H9 (cell line): ENCODE results near the gene RBM19. TPM values are rescaled to one million over a fixed set of nuclear protein-coding genes. Genes with fewer than 3 reads are reported as not detected.

ENCODE experiments used
- DNase-seq: peaks from one replicate; pipeline ENCODE4 v3.0.0-alpha.2; 2017
- H2AFZ ChIP-seq: one replicate; pipeline ENCODE4 v1.6.1; 2013; ENCODE audit warnings: mild to moderate bottlenecking, low read length, control low read depth, moderate library complexity
- H2AK5ac ChIP-seq: 2 replicates; pipeline ENCODE4 v1.6.1; 2013; ENCODE audit warnings: low read length, control low read depth, mixed read lengths; ENCODE audit not compliant: insufficient read length
- H2BK120ac ChIP-seq: one replicate; pipeline ENCODE4 v1.6.1; 2013; ENCODE audit warnings: low read depth, mild to moderate bottlenecking, low read length, control low read depth, inconsistent platforms; ENCODE audit not compliant: poor library complexity, severe bottlenecking
- H2BK12ac ChIP-seq: 2 replicates; pipeline ENCODE4 v1.6.1; 2013; ENCODE audit warnings: low read length, control low read depth, mixed read lengths, low read depth; ENCODE audit not compliant: insufficient read length
- H2BK15ac ChIP-seq: 2 replicates; pipeline ENCODE4 v1.6.1; 2013; ENCODE audit warnings: low read depth, low read length, control low read depth
- H2BK20ac ChIP-seq: one replicate; pipeline ENCODE4 v1.6.1; 2013; ENCODE audit warnings: low read depth, mild to moderate bottlenecking, low read length, control low read depth, inconsistent platforms; ENCODE audit not compliant: poor library complexity, severe bottlenecking
- H2BK5ac ChIP-seq: 2 replicates; pipeline ENCODE4 v1.6.1; 2013; ENCODE audit warnings: low read length, control low read depth, mixed read lengths; ENCODE audit not compliant: insufficient read length
- H3K14ac ChIP-seq: 2 replicates; pipeline ENCODE4 v1.6.1; 2013; ENCODE audit warnings: low read length, control low read depth; ENCODE audit not compliant: insufficient read depth
- H3K18ac ChIP-seq: 2 replicates; pipeline ENCODE4 v1.6.1; 2013; ENCODE audit warnings: low read depth, mild to moderate bottlenecking, mixed read lengths, low read length, control low read depth; ENCODE audit not compliant: insufficient read length
- H3K23ac ChIP-seq: 2 replicates; pipeline ENCODE4 v1.6.1; 2013; ENCODE audit warnings: low read length, control low read depth, mixed read lengths, low read depth; ENCODE audit not compliant: insufficient read length
- H3K23me2 ChIP-seq: 2 replicates; pipeline ENCODE4 v1.6.1; 2013; ENCODE audit warnings: low read depth, mild to moderate bottlenecking, mixed read lengths, low read length, control low read depth; ENCODE audit not compliant: insufficient read length, poor library complexity, severe bottlenecking
- H3K27ac ChIP-seq: 2 replicates; pipeline ENCODE4 v1.5.1; 2013; ENCODE audit warnings: low read length, control low read depth, mixed read lengths, low read depth; ENCODE audit not compliant: insufficient read length
- H3K27me3 ChIP-seq: 2 replicates; pipeline ENCODE4 v1.6.1; 2013; ENCODE audit warnings: low read length, control low read depth, inconsistent platforms; ENCODE audit not compliant: insufficient read depth
- H3K4ac ChIP-seq: 2 replicates; pipeline ENCODE4 v1.6.1; 2013; ENCODE audit warnings: low read depth, mild to moderate bottlenecking, control low read depth, inconsistent platforms, low read length, moderate library complexity
- H3K4me1 ChIP-seq: 2 replicates; pipeline ENCODE4 v1.6.1; 2013; ENCODE audit warnings: low read length, control low read depth, inconsistent platforms; ENCODE audit not compliant: insufficient read depth
- H3K4me2 ChIP-seq: 2 replicates; pipeline ENCODE4 v1.6.1; 2013; ENCODE audit warnings: low read length, control low read depth, mixed read lengths; ENCODE audit not compliant: insufficient read length, insufficient read depth
- H3K56ac ChIP-seq: 2 replicates; pipeline ENCODE4 v1.6.1; 2013; ENCODE audit warnings: low read depth, mild to moderate bottlenecking, mixed read lengths, low read length, control low read depth; ENCODE audit not compliant: insufficient read length
- H3K79me1 ChIP-seq: 2 replicates; pipeline ENCODE4 v1.6.1; 2013; ENCODE audit warnings: low read depth, mild to moderate bottlenecking, moderate library complexity, low read length, control low read depth, inconsistent platforms; ENCODE audit not compliant: insufficient read depth, poor library complexity, severe bottlenecking
- H3K79me2 ChIP-seq: 2 replicates; pipeline ENCODE4 v1.6.1; 2013; ENCODE audit warnings: low read length, control low read depth, inconsistent platforms; ENCODE audit not compliant: insufficient read depth
- H3K9ac ChIP-seq: 2 replicates; pipeline ENCODE4 v1.6.1; 2013; ENCODE audit warnings: low read length, control low read depth, mixed read lengths; ENCODE audit not compliant: insufficient read length; ENCODE audit errors: extremely low read depth
- H3K9me3 ChIP-seq: one replicate; pipeline ENCODE4 v1.6.1; 2013; ENCODE audit warnings: low read depth, low read length, inconsistent platforms; ENCODE audit not compliant: control insufficient read depth
- H3T11ph ChIP-seq: one replicate; pipeline ENCODE4 v1.6.1; 2013; ENCODE audit warnings: mild to moderate bottlenecking, low read length, control low read depth, inconsistent platforms
- H4K20me1 ChIP-seq: one replicate; pipeline ENCODE4 v1.6.1; 2013; ENCODE audit not compliant: control insufficient read depth, insufficient read length, insufficient read depth
- H4K5ac ChIP-seq: 2 replicates; pipeline ENCODE4 v1.6.1; 2013; ENCODE audit warnings: low read depth, mild to moderate bottlenecking, mixed read lengths, low read length, control low read depth; ENCODE audit not compliant: insufficient read length
- H4K8ac ChIP-seq: replicated peaks from 2 replicates; pipeline ENCODE4 v1.6.1; 2013; ENCODE audit warnings: low read length, control low read depth, mixed read lengths, low read depth; ENCODE audit not compliant: insufficient read length
- H4K91ac ChIP-seq: 2 replicates; pipeline ENCODE4 v1.6.1; 2013; ENCODE audit warnings: low read depth, mild to moderate bottlenecking, moderate library complexity, mixed read lengths, low read length, control low read depth; ENCODE audit not compliant: insufficient read length
- H3K27ac Mint-ChIP-seq, 3 experiments: 2 replicates in 2 of 3; 3 replicates in 1 of 3; pipeline ENCODE4 v1.8.0; 2020 to 2021; ENCODE audit warnings: mixed read lengths in 3 of 3, mild to moderate bottlenecking in 1 of 3, moderate library complexity in 1 of 3
- H3K27me3 Mint-ChIP-seq: 2 replicates; pipeline ENCODE4 v1.8.0; 2021; ENCODE audit warnings: low read depth, mild to moderate bottlenecking, moderate library complexity, mixed read lengths
- H3K36me3 Mint-ChIP-seq, 3 experiments: 2 replicates in 2 of 3; 3 replicates in 1 of 3; pipeline ENCODE4 v1.8.0; 2020 to 2021; ENCODE audit warnings: low read depth in 3 of 3, mixed read lengths in 3 of 3; ENCODE audit not compliant: insufficient read depth in 1 of 3
- H3K4me1 Mint-ChIP-seq, 2 experiments: 2 replicates each; pipeline ENCODE4 v1.8.0; 2020; ENCODE audit warnings: mixed read lengths in 2 of 2
- H3K4me3 Mint-ChIP-seq, 2 experiments: 2 replicates in 1 of 2; 3 replicates in 1 of 2; pipeline ENCODE4 v1.8.0; 2020 to 2021; ENCODE audit warnings: mild to moderate bottlenecking in 2 of 2, mixed read lengths in 2 of 2, moderate library complexity in 1 of 2
- H3K9me3 Mint-ChIP-seq, 2 experiments: 2 replicates in 1 of 2; 3 replicates in 1 of 2; pipeline ENCODE4 v1.8.0; 2020; ENCODE audit warnings: mild to moderate bottlenecking in 2 of 2, mixed read lengths in 2 of 2, moderate library complexity in 1 of 2
- CTCF ChIP-seq: fragments of 200-600 bp; sonication (generic); conservative IDR thresholded peaks from 3 replicates; pipeline ENCODE4 v1.8.0; 2021; ENCODE audit warnings: antibody characterized with exemption, mild to moderate bottlenecking
- WGBS: extraction: QIAGEN DNeasy Blood & Tissue Kit; methylation state at CpG from one replicate; pipeline ENCODE4 v1.1.7; 2013; ENCODE audit warnings: missing lambda C conversion rate, low lambda C conversion rate, mixed read lengths; ENCODE audit not compliant: insufficient read length; ENCODE audit errors: extremely low coverage; 5-methylcytosine and 5-hydroxymethylcytosine counted together
- total RNA-seq: library from RNA; stranded (reverse); gene quantifications from 2 replicates; pipeline ENCODE4 v1.2.1, GENCODE V29; 2021

Gene RBM19
- total RNA-seq, 1 experiment from 2014 or later, result 32.2 TPM

- DNase-seq, result no peak
- no peak overlapping the region for H2BK12ac ChIP-seq
- H3T11ph ChIP-seq, result no peak overlapping the region
- no peak overlapping the region for H3K4me2 ChIP-seq
- H3K9me3 ChIP-seq, result no peaks in the 10 kb centered on the region
- H4K8ac ChIP-seq, result no peak overlapping the region
- H4K20me1 ChIP-seq, result no peaks in the 10 kb centered on the region
- H4K91ac ChIP-seq, result no peak overlapping the region
- Mint-ChIP-seq H3K4me3 (no peak overlapping the region), H3K4me1 (peaks cover 2 to 6% of the 10 kb centered on the region in 2 experiments; a peak in 2 of 4 replicates), H3K36me3 (peaks cover 0 to 2% (median 0%) of the 10 kb centered on the region in 3 experiments; a peak in 1 of 7 replicates), H3K9me3 (peaks cover 0 to 4% of the 10 kb centered on the region in 2 experiments; a peak in 2 of 5 replicates), H3K27me3 (peaks cover 90% of the 10 kb centered on the region), H3K27ac (no peak overlapping the region)
- no peak overlapping the region for H3K9ac ChIP-seq
- no peaks in the 10 kb centered on the region for H3K23me2 ChIP-seq
- no peak overlapping the region for H3K56ac ChIP-seq
- no peak overlapping the region for H3K4ac ChIP-seq
- no peak overlapping the region for H3K23ac ChIP-seq
- H3K79me1 ChIP-seq, result no peaks in the 10 kb centered on the region
- no peaks in the 10 kb centered on the region for H3K4me1 ChIP-seq
- H3K14ac ChIP-seq, result no peak overlapping the region
- no peaks in the 10 kb centered on the region for H3K79me2 ChIP-seq
- no peaks in the 10 kb centered on the region; the same call in 1 of the 2 replicates for H3K27me3 ChIP-seq
- H3K27ac ChIP-seq, result no peak overlapping the region
- H4K5ac ChIP-seq, result no peak overlapping the region
- H2BK20ac ChIP-seq, result no peak overlapping the region
- no peak overlapping the region for H2BK15ac ChIP-seq
- WGBS, result no CpG with 5 or more reads among the region's 3 CpGs
- no peak overlapping the region for H2AFZ ChIP-seq
- H2BK120ac ChIP-seq, result no peak overlapping the region
- no peak for TF ChIP-seq CTCF
- H2AK5ac ChIP-seq, result no peak overlapping the region
- H2BK5ac ChIP-seq, result no peak overlapping the region
- H3K18ac ChIP-seq, result no peak overlapping the region
Observed at GRCh38 chr12:113997365-113997764, 31.2 kb upstream of the RBM19 start.
